Measurements from ENCODE around the gene SGCA. TPM values are rescaled to one million over a fixed set of nuclear protein-coding genes. Genes with fewer than 3 reads are reported as not detected.

The SGCA gene
- total and polyA plus RNA-seq, 9 of the 15 experiments (the other 6 are each of a cell fraction or from before 2014, with no cell fraction given): not detected

DNA sequence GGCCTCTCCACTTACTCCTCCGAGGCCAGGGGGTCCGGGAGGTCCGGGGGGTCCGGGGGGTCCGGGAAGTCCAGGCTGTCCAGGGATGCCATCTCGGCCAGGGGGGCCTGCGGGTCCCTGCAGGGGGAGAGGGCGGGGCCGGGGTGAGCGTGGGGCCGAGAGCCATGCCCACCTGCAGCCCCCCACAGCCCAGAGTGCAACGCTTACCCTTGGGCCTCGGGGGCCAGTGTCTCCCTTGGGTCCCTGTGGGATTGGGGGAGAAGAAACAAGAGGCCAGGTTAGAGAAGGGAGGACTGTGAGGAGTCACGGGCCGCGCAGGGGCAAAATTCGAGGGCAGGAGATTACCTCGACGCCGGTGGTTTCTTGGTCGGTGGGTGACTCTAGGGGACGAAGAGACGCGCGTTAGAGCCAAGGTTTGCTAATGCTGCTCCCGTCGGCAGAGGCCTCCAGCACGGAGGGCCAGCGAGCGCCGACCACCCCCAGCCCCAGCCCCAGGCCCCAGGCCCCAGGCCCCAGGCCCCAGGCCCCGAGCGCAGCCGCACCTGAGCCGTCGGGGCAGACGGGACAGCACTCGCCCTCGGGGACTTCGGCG lies 33.5 kb downstream of the SGCA start:
- Histone ChIP-seq H3K9me1 (ENCODE audit: control insufficient read depth, insufficient read depth, low read length) (no peaks in the 10 kb centered on the region), H3K9me3 (replicated peaks; ENCODE audit: control insufficient read depth, insufficient read depth, low read depth, low read length) (no peaks in the 10 kb centered on the region), H3K27me3 (ENCODE audit: control insufficient read depth in 2 of 2, insufficient read depth in 2 of 2, low read length in 2 of 2) (peaks cover 9 to 42% of the 10 kb centered on the region in 2 experiments; a peak in 4 of 5 replicates), H3K4me1 (replicated peaks in 1 of 2; ENCODE audit: control insufficient read depth in 2 of 2, insufficient read depth in 2 of 2, low read length in 2 of 2) (peaks cover 4 to 25% of the 10 kb centered on the region in 2 experiments; a peak in 3 of 5 replicates), H3K27ac (ENCODE audit: extremely low read depth, low read depth, low read length) (no peak overlapping the region), H2AFZ (ENCODE audit: low read depth, low read length) (peak overlapping the region; percentile 90), H4K20me1 (replicated peaks; ENCODE audit: control insufficient read depth, insufficient read depth, low read length) (peaks cover 7% of the 10 kb centered on the region; the same call in 1 of the 2 replicates), H3K79me2 (ENCODE audit: control insufficient read depth, insufficient read depth, low read length) (no peaks in the 10 kb centered on the region), H3K4me3 (peak overlapping the region; percentile 41), H3K4me2 (ENCODE audit: insufficient read depth, low read length) (0 out of 2 replicates have a peak overlapping the region, but pooled peaks have one; percentile 83), H3K36me3 (ENCODE audit: control insufficient read depth, insufficient read depth, low read length) (no peaks in the 10 kb centered on the region), H3K9ac (ENCODE audit: insufficient read depth in 1 of 2, low read depth in 2 of 2, low read length in 2 of 2) (peak overlapping the region in 1 of 2 experiments; percentile 74; a peak in 1 of 4 replicates)
- ATAC-seq (no peak), FAIRE-seq (no peak), DNase-seq (ENCODE audit: extremely low read depth in 1 of 4, low spot score in 3 of 4) (no peak)
- ChIA-PET POLR2A (interaction anchor here (1.2 kb wide), 1 partner anchor 11 kb away, joined by 4 read pairs; no protein-coding TSS in a partner anchor), CTCF (ENCODE audit: low intra/inter-chr PET ratio) (interaction anchor here (0.8 to 5.1 kb wide), 10 partner anchors 30 to 279 kb away, joined by 3 to 147 read pairs (median 8); partner anchors contain the start of genes RSAD1 and TMEM92)
- intact Hi-C loops (cut with micrococcal nuclease): loop anchor here (2.0 kb wide), 1 partner anchor 85 kb away; no protein-coding TSS in a partner anchor
- in situ Hi-C loops (cut with MboI): no loop called here
- WGBS (ENCODE audit: insufficient coverage, low coverage, missing lambda C conversion rate): 17% methylated on average over 10 of the region's 41 CpGs
- TF ChIP-seq, protein P1, sequence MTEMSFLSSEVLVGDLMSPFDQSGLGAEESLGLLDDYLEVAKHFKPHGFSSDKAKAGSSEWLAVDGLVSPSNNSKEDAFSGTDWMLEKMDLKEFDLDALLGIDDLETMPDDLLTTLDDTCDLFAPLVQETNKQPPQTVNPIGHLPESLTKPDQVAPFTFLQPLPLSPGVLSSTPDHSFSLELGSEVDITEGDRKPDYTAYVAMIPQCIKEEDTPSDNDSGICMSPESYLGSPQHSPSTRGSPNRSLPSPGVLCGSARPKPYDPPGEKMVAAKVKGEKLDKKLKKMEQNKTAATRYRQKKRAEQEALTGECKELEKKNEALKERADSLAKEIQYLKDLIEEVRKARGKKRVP (CRISPR knock-in tag; IDR thresholded peaks at IDR 0.05): no peak
- 0 out of 2 replicates have a peak, but pooled peaks have one; percentile 23 for TF ChIP-seq ZBTB7A (IDR thresholded peaks at IDR 0.05; ENCODE audit: borderline replicate concordance, control insufficient read depth, low read depth, low read length)
- no TSS peak for BruUV-seq (replicated peaks)
